DND-41 (cell line): ENCODE results near the gene CYB5R4.

Experiments
- CTCF ChIP-seq: IDR thresholded peaks from 2 replicates; pipeline ENCODE4 v1.5.1; 2012; ENCODE audit warnings: borderline replicate concordance, low read length, moderate library complexity, mild to moderate bottlenecking; ENCODE audit not compliant: poor library complexity, severe bottlenecking; ENCODE audit errors: extremely low read depth
- EZH2 ChIP-seq: IDR thresholded peaks from 3 replicates; pipeline ENCODE4 v1.6.1; 2012; ENCODE audit warnings: borderline replicate concordance, low read depth, mild to moderate bottlenecking, moderate library complexity, low read length, inconsistent platforms; ENCODE audit not compliant: severe bottlenecking

DNA sequence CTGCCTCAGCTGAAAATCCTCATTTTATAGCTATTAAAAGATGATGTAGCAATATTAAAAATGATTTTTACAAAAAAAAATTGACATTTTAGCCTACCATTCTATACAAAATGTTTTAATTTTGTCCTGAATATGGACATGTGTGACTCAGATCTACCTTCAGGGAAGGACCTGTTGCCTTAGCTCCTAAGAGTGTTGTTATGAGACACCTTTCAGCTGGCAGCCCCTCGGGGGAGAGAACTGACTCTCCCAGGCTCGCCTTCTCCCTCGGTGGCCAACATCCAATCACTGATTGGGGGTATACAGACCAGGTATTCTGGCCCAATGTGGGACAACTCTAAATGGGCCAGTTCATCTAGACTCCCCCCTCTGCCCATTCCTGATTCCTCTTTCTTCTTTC is 141.6 kb downstream of the CYB5R4 start:
- no peak for TF ChIP-seq CTCF
- no peak for TF ChIP-seq EZH2
